Psoas muscle (tissue), 8 donors: Measurements from ENCODE around the gene SMIM20. TPM values are rescaled to one million over a fixed set of nuclear protein-coding genes. Genes with fewer than 3 reads are reported as not detected.

ENCODE experiments used
- ATAC-seq, 4 donors: fragments of 200-7000 bp; cut with Tn5 transposase; one replicate each; pipeline ENCODE4 v1.9.1; 2020; ENCODE audit warnings: moderate library complexity in 3 of 4, mild to moderate bottlenecking in 2 of 4
- DNase-seq, 2 donors: peaks; one replicate each; pipeline ENCODE4 v3.0.0-alpha.2; 2020
- H3K27ac ChIP-seq: fragments of 200-600 bp; one replicate; pipeline ENCODE4 v1.8.0; 2022
- H3K27me3 ChIP-seq, 3 donors: fragments of 200-600 bp in 1 of 3; one replicate each; pipeline versions ENCODE4 v1.6.1 to v1.8.0; 2013 to 2022; ENCODE audit warnings: low read length in 2 of 3, mild to moderate bottlenecking in 2 of 3, moderate library complexity in 1 of 3; ENCODE audit not compliant: insufficient read depth in 3 of 3
- H3K36me3 ChIP-seq, 2 donors: fragments of 200-600 bp in 1 of 2; one replicate each; pipeline versions ENCODE4 v1.6.1 to v1.8.0; 2013 to 2022; ENCODE audit warnings: low read depth in 1 of 2, mild to moderate bottlenecking in 1 of 2, moderate library complexity in 1 of 2; ENCODE audit not compliant: insufficient read depth in 1 of 2
- H3K4me1 ChIP-seq: fragments of 200-600 bp; one replicate; pipeline ENCODE4 v1.8.0; 2022
- H3K4me3 ChIP-seq: fragments of 200-600 bp; one replicate; pipeline ENCODE4 v1.8.0; 2022; ENCODE audit warnings: mild to moderate bottlenecking
- H3K9me3 ChIP-seq: fragments of 200-600 bp; one replicate; pipeline ENCODE4 v1.8.0; 2022
- CTCF ChIP-seq: fragments of 200-600 bp; IDR thresholded peaks from one replicate; pipeline ENCODE4 v1.8.0; 2022; ENCODE audit warnings: antibody characterized with exemption
- WGBS, 3 donors: extraction: QIAGEN DNeasy Blood & Tissue Kit; methylation state at CpG; one replicate each; pipeline versions ENCODE4 v1.1.6 to v1.1.7; 2013; 5-methylcytosine and 5-hydroxymethylcytosine counted together
- intact Hi-C, 2 donors: fragments of 100-400 bp; cut with DNase I; formaldehyde crosslinking; loops; one replicate each; pipeline versions ENCODE4 v1.11.0 to v1.14.2; 2022
- polyA plus RNA-seq, 3 donors: library from polyadenylated mRNA; stranded (reverse); fragments of 200-250 nt; gene quantifications; one replicate each; pipeline ENCODE4 v1.2.3, GENCODE V29; 2013
- total RNA-seq, 4 donors: library from RNA; stranded (reverse); fragmentation: NEBNext Ultra II Directional in 2 of 4; extraction: Animal tissue kit (Norgen Biotek cat#: 25700) in 2 of 4; gene quantifications; one replicate each; pipeline versions ENCODE4 v1.2.1 to v1.2.4, GENCODE V29; 2021 to 2023
- donor health status: healthy with polysubstance abuse.
- donor health status: DM: no; HTN: no; CAD: no; lungs with moderate emphysema.
- donor health status: Bipolar disorder and iron deficiency.
- donor health status: healthy.
- donor health status: DM: yes; HTN: yes; CAD: no.
- donor health status: DM: no; HTN: no; CAD: no.
- donor health status: DM: no; HTN: no; CAD: no.
- donor health status: DM: yes; HTN: yes; CAD: no.

Gene SMIM20
- total and polyA plus RNA-seq, 7 donors = 30.9 to 100 (median 47.6) TPM

- ATAC-seq (no peak), DNase-seq (no peak)
- intact Hi-C loops = no loop called here
- Histone ChIP-seq H3K27me3 (no peaks in the 10 kb centered on the region), H3K4me3 (no peak overlapping the region), H3K4me1 (no peaks in the 10 kb centered on the region), H3K9me3 (no peaks in the 10 kb centered on the region), H3K27ac (no peak overlapping the region), H3K36me3 (no peaks in the 10 kb centered on the region)
- TF ChIP-seq CTCF = no peak
- 84 to 87% (median 85%) methylated on average over 13 of the region's 13 CpGs for WGBS, 3 donors
These were observed 41.0 kb upstream of the SMIM20 start for GRCh38 chr4:25872851-25873631.

GRCh38 chr4:25873632-25874129, 40.3 kb upstream of the SMIM20 start:
- intact Hi-C loops = no loop called here
- Histone ChIP-seq H3K36me3 (no peaks in the 10 kb centered on the region), H3K27me3 (no peaks in the 10 kb centered on the region), H3K9me3 (no peaks in the 10 kb centered on the region), H3K4me1 (no peaks in the 10 kb centered on the region), H3K27ac (no peak overlapping the region), H3K4me3 (no peak overlapping the region)
- ATAC-seq (no peak), DNase-seq (no peak)
- no peak for TF ChIP-seq CTCF
- WGBS, 3 donors = 79 to 87% (median 81%) methylated on average over 7 of the region's 7 CpGs

GRCh38 chr4:25874655-25875054, 39.4 kb upstream of the SMIM20 start:
- DNase-seq (no peak), ATAC-seq (no peak)
- Histone ChIP-seq H3K4me1 (no peaks in the 10 kb centered on the region), H3K36me3 (no peaks in the 10 kb centered on the region), H3K27me3 (no peaks in the 10 kb centered on the region), H3K9me3 (no peaks in the 10 kb centered on the region), H3K27ac (no peak overlapping the region), H3K4me3 (no peak overlapping the region)
- no peak for TF ChIP-seq CTCF
- WGBS, 3 donors = 83 to 94% (median 92%) methylated on average over 3 of the region's 3 CpGs
- intact Hi-C loops = no loop called here

GRCh38 chr4:25875281-25875745, 38.7 kb upstream of the SMIM20 start:
- ATAC-seq (no peak), DNase-seq (no peak)
- H3K9me3 ChIP-seq = no peaks in the 10 kb centered on the region
- no peaks in the 10 kb centered on the region for H3K36me3 ChIP-seq
- no peaks in the 10 kb centered on the region for H3K27me3 ChIP-seq
- intact Hi-C loops = no loop called here
- no peak for TF ChIP-seq CTCF
- 90 to 92% (median 92%) methylated on average over 7 of the region's 7 CpGs for WGBS, 3 donors
- H3K4me3 ChIP-seq = no peak overlapping the region
- H3K4me1 ChIP-seq = no peaks in the 10 kb centered on the region
- no peak overlapping the region for H3K27ac ChIP-seq
